Upper lobe of left lung (tissue), 6 donors: ENCODE results near the gene DISC1. TPM values are rescaled to one million over a fixed set of nuclear protein-coding genes. Genes with fewer than 3 reads are reported as not detected.

Experiments used
- ATAC-seq, 2 donors: fragments of 200-7000 bp; cut with Tn5 transposase; one replicate each; pipeline ENCODE4 v1.9.1; 2022; ENCODE audit warnings: mild to moderate bottlenecking in 2 of 2, moderate library complexity in 2 of 2; ENCODE audit not compliant: low FRiP score in 2 of 2
- DNase-seq, 2 donors: peaks; one replicate each; pipeline ENCODE4 v3.0.0-alpha.2; 2019 to 2020
- H3K27ac ChIP-seq, 4 donors: fragments of 200-600 bp; sonication (generic); one replicate each; pipeline ENCODE4 v1.5.1; 2016 to 2019
- H3K27me3 ChIP-seq, 4 donors: fragments of 200-600 bp; sonication (generic); one replicate each; pipeline ENCODE4 v1.5.1; 2017 to 2019
- H3K36me3 ChIP-seq, 4 donors: fragments of 200-600 bp; sonication (generic); one replicate each; pipeline ENCODE4 v1.5.1; 2016 to 2019
- H3K4me1 ChIP-seq, 4 donors: fragments of 200-600 bp; sonication (generic); one replicate each; pipeline ENCODE4 v1.5.1; 2018 to 2019
- H3K4me3 ChIP-seq, 4 donors: fragments of 200-600 bp; sonication (generic); one replicate each; pipeline ENCODE4 v1.5.1; 2017 to 2019; ENCODE audit warnings: mild to moderate bottlenecking in 2 of 4, moderate library complexity in 1 of 4
- H3K9me3 ChIP-seq, 4 donors: fragments of 200-600 bp; sonication (generic); one replicate each; pipeline ENCODE4 v1.5.1; 2018 to 2019
- EP300 ChIP-seq, 4 donors: sonication (generic); formaldehyde crosslinking; IDR thresholded peaks; one replicate each; pipeline ENCODE4 v1.5.1; 2017; ENCODE audit warnings: antibody characterized with exemption in 4 of 4, control low read depth in 2 of 4
- POLR2A ChIP-seq, 4 donors: fragments of 450-650 bp; IDR thresholded peaks; one replicate each; pipeline ENCODE4 v1.5.1; 2016 to 2017; ENCODE audit warnings: antibody characterized with exemption in 4 of 4, mild to moderate bottlenecking in 2 of 4
- POLR2AphosphoS5 ChIP-seq, 2 donors: sonication (generic); formaldehyde crosslinking; IDR thresholded peaks; one replicate each; pipeline ENCODE4 v1.5.1; 2017; ENCODE audit warnings: antibody characterized with exemption in 2 of 2
- WGBS, 2 donors: methylation state at CpG; one replicate each; pipeline ENCODE4 v1.1.5; 2017 to 2018; 5-methylcytosine and 5-hydroxymethylcytosine counted together
- total RNA-seq, 6 donors: library from RNA; depleted of rRNA in 4 of 6; stranded (reverse); fragments of >200 nt in 4 of 6; gene quantifications; one replicate each; pipeline versions ENCODE4 v1.1.0 to v1.2.1, GENCODE V29; 2016 to 2021
- TF ChIP-seq, protein P1 (sequence below), 6 experiments: fragments of 450-650 bp in 4 of 6; fragments of 200-600 bp in 2 of 6; sonication (generic) in 2 of 6; IDR thresholded peaks; one replicate each; pipeline ENCODE4 v1.5.1; 2016 to 2019; ENCODE audit warnings: antibody characterized with exemption in 6 of 6
- donor health status: DM: no; HTN: no; CAD: no; lungs with moderate emphysema.
- donor health status: DM: no; HTN: yes; CAD: no; lungs with severe emphysema.

DISC1 gene
- total RNA-seq, 6 donors from 2014 or later, result 6.1 to 16.8 (median 10.5) TPM

- Histone ChIP-seq H3K36me3 (peaks cover 0 to 14% (median 1%) of the 10 kb centered on the region in 4 donors), H3K9me3 (no peaks in the 10 kb centered on the region), H3K27ac (no peak overlapping the region), H3K4me1 (no peaks in the 10 kb centered on the region), H3K4me3 (no peak overlapping the region), H3K27me3 (no peaks in the 10 kb centered on the region)
- 79 to 80% methylated on average over 8 of the region's 8 CpGs for WGBS, 2 donors
- DNase-seq (peak in 1 of 2 donors; percentile 11), ATAC-seq (no peak)
- TF ChIP-seq, protein P1, sequence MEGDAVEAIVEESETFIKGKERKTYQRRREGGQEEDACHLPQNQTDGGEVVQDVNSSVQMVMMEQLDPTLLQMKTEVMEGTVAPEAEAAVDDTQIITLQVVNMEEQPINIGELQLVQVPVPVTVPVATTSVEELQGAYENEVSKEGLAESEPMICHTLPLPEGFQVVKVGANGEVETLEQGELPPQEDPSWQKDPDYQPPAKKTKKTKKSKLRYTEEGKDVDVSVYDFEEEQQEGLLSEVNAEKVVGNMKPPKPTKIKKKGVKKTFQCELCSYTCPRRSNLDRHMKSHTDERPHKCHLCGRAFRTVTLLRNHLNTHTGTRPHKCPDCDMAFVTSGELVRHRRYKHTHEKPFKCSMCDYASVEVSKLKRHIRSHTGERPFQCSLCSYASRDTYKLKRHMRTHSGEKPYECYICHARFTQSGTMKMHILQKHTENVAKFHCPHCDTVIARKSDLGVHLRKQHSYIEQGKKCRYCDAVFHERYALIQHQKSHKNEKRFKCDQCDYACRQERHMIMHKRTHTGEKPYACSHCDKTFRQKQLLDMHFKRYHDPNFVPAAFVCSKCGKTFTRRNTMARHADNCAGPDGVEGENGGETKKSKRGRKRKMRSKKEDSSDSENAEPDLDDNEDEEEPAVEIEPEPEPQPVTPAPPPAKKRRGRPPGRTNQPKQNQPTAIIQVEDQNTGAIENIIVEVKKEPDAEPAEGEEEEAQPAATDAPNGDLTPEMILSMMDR (IDR thresholded peaks at IDR 0.05), result no peak
- no peak for TF ChIP-seq POLR2AphosphoS5 (IDR thresholded peaks at IDR 0.05)
- TF ChIP-seq POLR2A (IDR thresholded peaks at IDR 0.05), result no peak
- no peak for TF ChIP-seq EP300 (IDR thresholded peaks at IDR 0.05)
Measured at GRCh38 chr1:231770506-231771175, 144.1 kb downstream of the DISC1 start.

- ATAC-seq (no peak), DNase-seq (no peak)
- H3K4me3 ChIP-seq, result no peak overlapping the region
- TF ChIP-seq POLR2AphosphoS5 (IDR thresholded peaks at IDR 0.05) (no peak), POLR2A (IDR thresholded peaks at IDR 0.05) (no peak), EP300 (IDR thresholded peaks at IDR 0.05) (no peak)
- TF ChIP-seq, protein P1 (IDR thresholded peaks at IDR 0.05), result no peak
- no peak overlapping the region for H3K27ac ChIP-seq
- no peaks in the 10 kb centered on the region for H3K27me3 ChIP-seq
- peaks cover 0 to 23% (median 9%) of the 10 kb centered on the region in 4 donors for H3K4me1 ChIP-seq
- peaks cover 0 to 8% (median 1%) of the 10 kb centered on the region in 4 donors for H3K36me3 ChIP-seq
- 74 to 84% methylated on average over 4 of the region's 4 CpGs for WGBS, 2 donors
- no peaks in the 10 kb centered on the region for H3K9me3 ChIP-seq
Measured at GRCh38 chr1:231774719-231775335, 148.2 kb downstream of the DISC1 start.

DNA sequence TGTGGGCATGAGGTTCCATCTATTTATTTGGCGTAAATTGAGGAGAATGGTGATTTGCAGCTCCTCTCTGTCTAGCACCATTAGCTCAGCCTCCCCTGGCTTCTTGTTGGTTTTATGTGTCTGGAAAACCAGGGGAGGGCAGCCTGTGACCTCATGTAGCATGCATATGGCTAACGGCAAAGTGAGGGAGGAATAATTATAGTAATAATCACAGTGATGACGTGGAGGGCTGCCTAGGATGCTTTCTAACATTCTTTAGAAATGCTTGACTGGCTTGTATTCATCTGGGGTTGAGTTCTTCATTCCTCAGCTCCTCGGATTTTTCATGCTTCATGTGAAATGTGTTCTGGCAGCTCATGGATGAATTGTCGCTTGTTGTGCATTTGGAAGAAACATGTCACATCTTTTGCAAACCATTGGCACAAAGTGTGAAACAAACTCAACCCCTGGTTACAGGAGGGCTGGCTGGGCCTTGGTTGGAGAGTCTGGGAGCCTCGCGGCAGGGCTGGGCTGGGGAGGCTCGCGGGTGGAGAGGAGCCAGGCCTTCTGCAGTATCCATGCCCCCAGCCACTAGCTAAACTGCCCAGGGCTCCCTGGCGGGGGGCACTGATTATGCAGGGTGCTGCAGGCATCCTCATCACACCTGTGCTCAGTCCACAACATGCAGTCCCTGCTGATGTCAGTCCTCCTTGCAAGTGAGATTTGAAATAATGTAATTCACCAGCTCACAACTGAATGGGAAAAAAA is 149.6 kb downstream of the DISC1 start:
- WGBS, 2 donors, result 75 to 80% methylated on average over 7 to 10 of the region's 10 CpGs
- no peak for ATAC-seq

GRCh38 chr1:231776757-231777062 is 150.1 kb downstream of the DISC1 start:
- Histone ChIP-seq H3K4me3 (no peak overlapping the region), H3K27ac (no peak overlapping the region), H3K9me3 (no peaks in the 10 kb centered on the region), H3K36me3 (peaks cover 0 to 8% (median 0%) of the 10 kb centered on the region in 4 donors), H3K27me3 (no peaks in the 10 kb centered on the region), H3K4me1 (peaks cover 0 to 25% (median 12%) of the 10 kb centered on the region in 4 donors)
- ATAC-seq, result no peak
- TF ChIP-seq, protein P1 (IDR thresholded peaks at IDR 0.05), result no peak
- TF ChIP-seq POLR2A (IDR thresholded peaks at IDR 0.05) (no peak), EP300 (IDR thresholded peaks at IDR 0.05) (no peak), POLR2AphosphoS5 (IDR thresholded peaks at IDR 0.05) (no peak)
- DNase-seq, result no peak
- 83 to 85% methylated on average over 5 of the region's 5 CpGs for WGBS, 2 donors

More for the DNA sequence above, 149.6 kb downstream of the DISC1 start:
- peaks cover 0 to 8% (median 1%) of the 10 kb centered on the region in 4 donors for H3K36me3 ChIP-seq
- no peaks in the 10 kb centered on the region for H3K27me3 ChIP-seq
- TF ChIP-seq, protein P1 (IDR thresholded peaks at IDR 0.05), result no peak
- no peak for TF ChIP-seq POLR2AphosphoS5 (IDR thresholded peaks at IDR 0.05)
- H3K4me1 ChIP-seq, result peaks cover 0 to 23% (median 9%) of the 10 kb centered on the region in 4 donors
- H3K4me3 ChIP-seq, result no peak overlapping the region
- H3K9me3 ChIP-seq, result no peaks in the 10 kb centered on the region
- DNase-seq, result peak in 1 of 2 donors; percentile 40
- no peak overlapping the region for H3K27ac ChIP-seq
